HepG2 (cell line): Measurements from ENCODE around the gene SMPX. TPM values are rescaled to one million over a fixed set of nuclear protein-coding genes. Genes with fewer than 3 reads are reported as not detected.
A peak's percentile ranks its signal among the peaks of the same experiment; 100 is the strongest.

Source experiments
- CREM ChIP-seq, 2 experiments: sonication (generic) in 1 of 2; formaldehyde crosslinking in 1 of 2; IDR thresholded peaks; 2 replicates each; pipeline versions ENCODE4 v1.4.0 to v1.6.1; 2016 to 2020; ENCODE audit warnings: antibody characterized with exemption in 1 of 2, mild to moderate bottlenecking in 1 of 2, missing genetic modification reagents in 1 of 2
- EP300 ChIP-seq, 3 experiments: sonication (generic) in 1 of 3; formaldehyde crosslinking in 1 of 3; IDR thresholded peaks; 2 replicates each; pipeline versions ENCODE4 v1.5.1 to v1.6.1; 2011 to 2020; ENCODE audit warnings: low read depth in 2 of 3, low read length in 2 of 3, borderline replicate concordance in 1 of 3, improper control_type of control experiment in 1 of 3, mild to moderate bottlenecking in 1 of 3, missing genetic modification reagents in 1 of 3, moderate library complexity in 1 of 3
- FOXA1 ChIP-seq, 2 experiments: fragments of 450-650 bp in 1 of 2; sonication (generic) in 1 of 2; formaldehyde crosslinking in 1 of 2; IDR thresholded peaks; 2 replicates each; pipeline versions ENCODE4 v1.4.0 to v1.6.1; 2016 to 2020; ENCODE audit warnings: missing genetic modification reagents in 1 of 2
- FOXO1 ChIP-seq: sonication (generic); formaldehyde crosslinking; IDR thresholded peaks from 2 replicates; pipeline ENCODE4 v1.4.0; 2020; ENCODE audit warnings: missing genetic modification reagents
- FOXP4 ChIP-seq: sonication (generic); formaldehyde crosslinking; IDR thresholded peaks from 2 replicates; pipeline ENCODE4 v1.4.0; 2020; ENCODE audit warnings: missing genetic modification reagents
- GATAD2A ChIP-seq: IDR thresholded peaks from 2 replicates; pipeline ENCODE4 v1.6.1; 2016
- HNRNPK ChIP-seq: fragments of 200-400 bp; formaldehyde crosslinking; IDR thresholded peaks from 2 replicates; pipeline ENCODE4 v1.6.1; 2018; ENCODE audit warnings: low read length, low read depth, moderate library complexity, mild to moderate bottlenecking; ENCODE audit not compliant: poor library complexity, severe bottlenecking
- MEIS2 ChIP-seq: sonication (generic); formaldehyde crosslinking; IDR thresholded peaks from 2 replicates; pipeline ENCODE4 v1.9.0; 2021; ENCODE audit warnings: mild to moderate bottlenecking, missing genetic modification reagents
- MTA1 ChIP-seq: sonication (generic); formaldehyde crosslinking; IDR thresholded peaks from 2 replicates; pipeline ENCODE4 v1.4.0; 2020; ENCODE audit warnings: missing genetic modification reagents, mild to moderate bottlenecking, borderline replicate concordance
- PAXIP1 ChIP-seq: sonication (generic); formaldehyde crosslinking; conservative IDR thresholded peaks from 2 replicates; pipeline ENCODE4 v1.4.0; 2020; ENCODE audit warnings: mild to moderate bottlenecking, missing genetic modification reagents, moderate library complexity
- PRPF4 ChIP-seq: fragments of 200-400 bp; formaldehyde crosslinking; IDR thresholded peaks from 2 replicates; pipeline ENCODE4 v1.6.1; 2016; ENCODE audit warnings: low read length, low read depth; ENCODE audit not compliant: poor library complexity, severe bottlenecking
- REXO4 ChIP-seq: sonication (generic); formaldehyde crosslinking; IDR thresholded peaks from 2 replicates; pipeline ENCODE4 v1.8.0; 2022; ENCODE audit warnings: missing genetic modification reagents, mild to moderate bottlenecking, borderline replicate concordance
- RNF2 ChIP-seq: fragments of 450-650 bp; conservative IDR thresholded peaks from 2 replicates; pipeline ENCODE4 v1.6.1; 2016; ENCODE audit warnings: low read depth
- SOX13 ChIP-seq, 3 experiments: fragments of 450-650 bp in 1 of 3; sonication (generic) in 1 of 3; formaldehyde crosslinking in 1 of 3; IDR thresholded peaks in 2 of 3; conservative IDR thresholded peaks in 1 of 3; 2 replicates each; pipeline versions ENCODE4 v1.5.0 to v1.6.1; 2016 to 2020; ENCODE audit warnings: antibody characterized with exemption in 1 of 3, mild to moderate bottlenecking in 1 of 3, missing compliant biosample characterization in 1 of 3, missing genetic modification reagents in 1 of 3, moderate library complexity in 1 of 3
- TCF7L2 ChIP-seq: IDR thresholded peaks from 2 replicates; pipeline ENCODE4 v1.6.1; 2011; ENCODE audit warnings: mild to moderate bottlenecking, low read depth, low read length, moderate library complexity
- THAP11 ChIP-seq: IDR thresholded peaks from 2 replicates; pipeline ENCODE4 v1.6.1; 2016; ENCODE audit warnings: missing biosample characterization, missing genetic modification reagents
- TMF1 ChIP-seq: sonication (generic); formaldehyde crosslinking; IDR thresholded peaks from 2 replicates; pipeline ENCODE4 v1.8.1; 2022; ENCODE audit warnings: low read depth, missing genetic modification reagents
- YY1 ChIP-seq: IDR thresholded peaks from 2 replicates; pipeline ENCODE4 v1.6.1; 2011; ENCODE audit warnings: low read length, low read depth, moderate library complexity, mild to moderate bottlenecking; ENCODE audit not compliant: insufficient read depth, insufficient replicate concordance
- ZBTB20 ChIP-seq: sonication (generic); formaldehyde crosslinking; IDR thresholded peaks from 2 replicates; pipeline ENCODE4 v1.8.1; 2023; ENCODE audit warnings: missing genetic modification reagents, low read depth, mild to moderate bottlenecking, borderline replicate concordance
- ZNF326 ChIP-seq: sonication (generic); formaldehyde crosslinking; IDR thresholded peaks from 2 replicates; pipeline ENCODE4 v1.4.0; 2020; ENCODE audit warnings: missing genetic modification reagents, borderline replicate concordance
- ZNF558 ChIP-seq: sonication (generic); formaldehyde crosslinking; IDR thresholded peaks from 2 replicates; pipeline ENCODE4 v1.9.0; 2022; ENCODE audit warnings: mild to moderate bottlenecking, missing genetic modification reagents, borderline replicate concordance
- ZNF576 ChIP-seq: sonication (generic); formaldehyde crosslinking; IDR thresholded peaks from 2 replicates; pipeline ENCODE4 v1.4.0; 2020; ENCODE audit warnings: mild to moderate bottlenecking, missing genetic modification reagents
- ZNF768 ChIP-seq: sonication (generic); formaldehyde crosslinking; IDR thresholded peaks from 2 replicates; pipeline ENCODE4 v1.4.0; 2020; ENCODE audit warnings: missing genetic modification reagents
- ZNF850 ChIP-seq: sonication (generic); formaldehyde crosslinking; conservative IDR thresholded peaks from 2 replicates; pipeline ENCODE4 v1.9.0; 2021; ENCODE audit warnings: mild to moderate bottlenecking, missing genetic modification reagents
- polyA plus RNA-seq, 8 experiments: library from polyadenylated mRNA; depleted of rRNA in 3 of 8; stranded (reverse) in 7 of 8; unstranded in 1 of 8; fragments of >200 nt; fragmentation: Illumina TruSeq in 4 of 8; extraction: Trizol in 4 of 8; gene quantifications; 2 replicates each; pipeline versions ENCODE4 v1.2.1 to v1.2.3, GENCODE V29; 2011 to 2016; ENCODE audit warnings: low read depth in 4 of 8, missing spikeins in 1 of 8, mixed read lengths in 1 of 8; ENCODE audit not compliant: insufficient read depth in 1 of 8
- total RNA-seq, 5 experiments: library from RNA; depleted of rRNA; stranded (reverse); fragments of >200 nt; fragmentation: Illumina TruSeq; extraction: Trizol; gene quantifications; 2 replicates each; pipeline ENCODE4 v1.2.3, GENCODE V29; 2016; ENCODE audit warnings: low read depth in 1 of 5

The SMPX gene
- total and polyA plus RNA-seq, 2 of the 13 experiments (the other 11 are each of a cell fraction or from before 2014, with no cell fraction given) = 0.95 to 1.8 TPM

- TF ChIP-seq FOXP4 (CRISPR knock-in tag) (peak; percentile 40; the same call in 1 of the 2 replicates), ZNF326 (no peak), ZNF558 (CRISPR knock-in tag) (no peak), MEIS2 (CRISPR knock-in tag) (no peak), THAP11 (CRISPR knock-in tag) (no peak), FOXO1 (CRISPR knock-in tag) (peak; percentile 19; the same call in 1 of the 2 replicates), HNRNPK (no peak), REXO4 (no peak), ZNF576 (CRISPR knock-in tag) (no peak), ZNF850 (no peak), ZNF768 (CRISPR knock-in tag) (no peak), PRPF4 (no peak), PAXIP1 (CRISPR knock-in tag) (peak; percentile 69), ZBTB20 (CRISPR knock-in tag) (0 out of 2 replicates have a peak, but pooled peaks have one; percentile 18), CREM (IDR thresholded peaks at IDR 0.05) (0 out of 2 replicates have a peak, but pooled peaks have one; percentile 2), CREM (CRISPR knock-in tag; IDR thresholded peaks at IDR 0.05) (no peak), GATAD2A (peak; percentile 28; the same call in 1 of the 2 replicates), MTA1 (CRISPR knock-in tag) (no peak), TMF1 (CRISPR knock-in tag) (no peak), SOX13 (IDR thresholded peaks at IDR 0.05) (no peak), SOX13 (CRISPR knock-in tag; conservative IDR thresholded peaks at IDR 0.05 in 1 of 2, IDR thresholded peaks at IDR 0.05 in 1 of 2) (peak in 1 of 2 experiments; percentile 57; a peak in 2 of 4 replicates), TCF7L2 (no peak), EP300 (IDR thresholded peaks at IDR 0.05; ENCODE audit: low read depth in 2 of 2, low read length in 2 of 2) (peak in 1 of 2 experiments; percentile 33; a peak in 1 of 4 replicates), EP300 (CRISPR knock-in tag; IDR thresholded peaks at IDR 0.05; ENCODE audit: borderline replicate concordance) (no peak), RNF2 (no peak), FOXA1 (IDR thresholded peaks at IDR 0.05) (no peak), FOXA1 (CRISPR knock-in tag; IDR thresholded peaks at IDR 0.05) (peak; percentile 49; the same call in 1 of the 2 replicates), YY1 (no peak)
Measured at GRCh38 chrX:21734175-21734574, 23.7 kb downstream of the SMPX start (continued).
